ENCODE measurements around the gene ZSWIM3.

The ZSWIM3 gene

DNA sequence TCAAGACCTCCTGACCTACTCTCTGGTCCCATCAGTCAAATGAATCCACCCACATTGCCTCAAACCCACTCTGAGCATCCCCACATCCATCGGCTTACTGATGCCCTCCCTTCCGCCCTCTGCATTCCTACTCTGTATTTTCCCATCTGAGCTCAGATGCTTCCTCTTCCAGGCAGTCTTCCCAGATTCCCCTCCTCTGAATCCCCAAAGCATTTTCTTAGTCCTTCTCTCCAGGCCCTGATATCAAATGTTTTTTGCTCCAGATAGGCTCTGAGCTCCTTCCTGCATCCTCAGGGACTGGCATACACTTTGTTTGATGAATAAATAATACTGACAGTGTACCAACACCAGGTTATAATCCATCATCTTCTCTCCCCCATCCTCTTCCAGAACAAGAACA is 50.7 kb downstream of the ZSWIM3 start:
- Histone ChIP-seq H3K27ac (ENCODE audit: low read depth, low read length) (no peak overlapping the region), H3K36me3 (ENCODE audit: insufficient read depth, low read length) (peaks cover 11% of the 10 kb centered on the region), H3K4me3 (ENCODE audit: low read depth in 1 of 2, low read length in 2 of 2) (no peak overlapping the region), H3K4me1 (ENCODE audit: insufficient read depth, low read length) (peaks cover 11% of the 10 kb centered on the region), H3K27me3 (ENCODE audit: control insufficient read depth in 1 of 2, insufficient read depth in 2 of 2, low read length in 2 of 2) (no peaks in the 10 kb centered on the region), H3K9me3 (ENCODE audit: low read length) (no peaks in the 10 kb centered on the region), H3K9ac (ENCODE audit: low read length) (no peak overlapping the region)

DNA sequence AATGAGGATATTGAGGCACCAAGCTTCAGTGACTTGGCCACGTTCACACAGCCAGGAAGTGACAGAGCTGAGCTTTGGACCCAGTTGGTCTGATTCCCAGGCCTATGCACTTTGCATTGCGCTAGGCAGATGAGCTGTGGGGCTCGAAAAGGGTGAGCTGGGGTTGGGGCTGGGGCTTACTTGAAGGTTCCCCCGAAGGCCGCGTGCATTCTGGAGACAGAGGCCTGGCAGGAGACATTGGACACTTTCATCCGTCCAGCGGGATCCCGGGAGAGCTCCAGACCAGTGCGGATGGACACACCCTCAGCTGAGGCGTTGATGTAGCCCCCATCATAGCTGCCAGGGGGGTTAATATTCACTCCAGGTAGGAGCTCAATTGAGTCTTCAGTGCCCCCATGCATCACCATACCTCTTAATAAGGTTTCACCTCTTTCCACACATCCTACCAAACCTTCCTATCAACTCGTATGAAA is 52.0 kb downstream of the ZSWIM3 start:
- Histone ChIP-seq H3K36me3 (ENCODE audit: insufficient read depth, low read length) (peaks cover 8% of the 10 kb centered on the region), H3K4me3 (ENCODE audit: low read depth in 1 of 2, low read length in 2 of 2) (peak overlapping the region in 1 of 2 donors; percentile 14), H3K27ac (ENCODE audit: low read depth, low read length) (no peak overlapping the region), H3K9ac (ENCODE audit: low read length) (no peak overlapping the region), H3K4me1 (ENCODE audit: insufficient read depth, low read length) (peaks cover 11% of the 10 kb centered on the region), H3K27me3 (ENCODE audit: control insufficient read depth in 1 of 2, insufficient read depth in 2 of 2, low read length in 2 of 2) (no peaks in the 10 kb centered on the region), H3K9me3 (ENCODE audit: low read length) (no peaks in the 10 kb centered on the region)

DNA sequence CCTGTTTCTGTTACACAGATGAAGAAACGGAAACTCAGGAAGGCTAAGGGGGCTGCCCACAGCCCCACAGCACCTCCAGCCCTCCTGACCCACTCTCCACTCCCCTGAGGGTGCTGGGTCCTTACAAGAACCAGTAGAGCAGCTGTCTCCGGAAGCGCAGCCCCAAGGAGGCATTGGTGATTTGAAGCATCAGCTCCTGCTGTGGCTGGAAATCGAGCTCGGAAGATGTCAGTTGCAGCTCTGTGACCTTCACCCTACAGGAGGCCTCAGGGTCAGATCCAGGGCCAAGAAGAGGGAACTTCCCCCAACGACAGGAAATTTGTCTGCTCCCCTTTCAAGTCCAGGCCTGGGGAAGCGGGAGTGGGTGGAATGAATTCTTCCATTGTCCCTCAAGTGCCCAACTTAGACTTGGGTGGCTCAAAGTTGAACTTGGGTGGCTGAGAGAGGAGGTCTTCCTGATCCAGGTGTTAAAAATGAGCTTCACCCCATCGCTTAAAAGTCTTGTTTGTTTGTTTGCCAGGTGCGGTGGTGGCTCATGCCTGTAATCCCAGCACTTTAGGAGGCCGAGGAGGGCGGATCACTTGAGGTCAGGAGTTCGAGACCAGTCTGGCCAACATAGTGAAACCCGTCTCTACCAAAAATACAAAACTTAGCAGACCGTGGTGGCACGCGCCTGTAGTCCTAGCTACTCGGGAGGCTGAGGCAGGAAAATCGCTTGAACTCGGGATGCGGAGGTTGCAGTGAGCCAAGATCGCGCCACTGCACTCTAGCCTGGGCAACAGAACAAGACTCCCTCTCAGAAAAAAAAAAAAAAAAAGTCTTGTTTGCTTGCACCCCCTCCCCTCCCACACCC is 52.6 kb downstream of the ZSWIM3 start:
- Histone ChIP-seq H3K4me1 (ENCODE audit: insufficient read depth, low read length) (peaks cover 11% of the 10 kb centered on the region), H3K9ac (ENCODE audit: low read length) (no peak overlapping the region), H3K4me3 (ENCODE audit: low read depth in 1 of 2, low read length in 2 of 2) (peak overlapping the region in 1 of 2 donors; percentile 14), H3K27ac (ENCODE audit: low read depth, low read length) (no peak overlapping the region), H3K36me3 (ENCODE audit: insufficient read depth, low read length) (peaks cover 8% of the 10 kb centered on the region), H3K27me3 (ENCODE audit: control insufficient read depth in 1 of 2, insufficient read depth in 2 of 2, low read length in 2 of 2) (no peaks in the 10 kb centered on the region), H3K9me3 (ENCODE audit: low read length) (no peaks in the 10 kb centered on the region)

DNA sequence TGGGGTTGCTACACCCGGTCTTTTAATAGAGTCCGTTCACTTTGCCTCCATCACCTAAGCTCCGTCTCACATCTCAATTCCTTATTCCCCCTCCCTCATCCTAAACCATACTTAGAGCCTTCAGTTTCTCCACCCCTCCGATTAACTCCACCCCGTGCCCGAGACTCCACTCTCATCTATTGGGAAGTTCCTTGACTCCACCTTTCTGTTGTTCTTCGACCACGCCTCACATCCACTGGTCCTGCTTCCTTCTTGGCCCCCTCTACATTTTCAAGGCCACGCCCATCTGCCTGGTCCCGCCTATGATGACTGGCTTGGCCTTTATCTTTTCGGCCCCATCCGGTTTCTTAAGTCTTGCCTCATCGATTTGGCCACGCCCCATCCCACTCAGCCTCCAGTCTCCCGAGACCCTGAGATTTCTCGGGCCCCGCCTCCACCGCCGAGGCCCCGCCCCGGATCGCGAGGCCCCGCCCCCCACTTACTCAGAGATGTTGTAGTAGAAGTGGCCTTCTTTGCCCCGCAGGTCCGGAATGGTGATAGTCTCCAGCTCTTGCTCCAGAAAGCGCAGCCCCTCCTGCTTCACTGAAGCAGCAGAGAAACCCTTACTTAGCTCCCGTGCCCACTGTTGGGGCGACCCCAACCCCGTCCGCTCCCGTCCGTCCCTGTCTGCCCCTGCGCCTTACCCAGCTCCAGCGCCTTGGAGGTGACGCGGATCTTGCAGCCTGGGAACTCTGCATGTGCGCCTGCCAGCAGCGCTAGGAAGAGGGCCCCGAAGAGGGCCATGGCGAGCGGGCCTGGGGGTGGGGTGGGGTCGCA is 53.5 kb downstream of the ZSWIM3 start:
- no peaks in the 10 kb centered on the region for H3K27me3 ChIP-seq (ENCODE audit: control insufficient read depth in 1 of 2, insufficient read depth in 2 of 2, low read length in 2 of 2)
- peaks cover 3% of the 10 kb centered on the region for H3K36me3 ChIP-seq (ENCODE audit: insufficient read depth, low read length)
- H3K9ac ChIP-seq (ENCODE audit: low read length) = peak overlapping the region; percentile 46
- H3K27ac ChIP-seq (ENCODE audit: low read depth, low read length) = peak overlapping the region; percentile 91
- peaks cover 11% of the 10 kb centered on the region for H3K4me1 ChIP-seq (ENCODE audit: insufficient read depth, low read length)
- H3K9me3 ChIP-seq (ENCODE audit: low read length) = no peaks in the 10 kb centered on the region
- peak overlapping the region; percentile 52 to 84 for H3K4me3 ChIP-seq (ENCODE audit: low read depth in 1 of 2, low read length in 2 of 2)

DNA sequence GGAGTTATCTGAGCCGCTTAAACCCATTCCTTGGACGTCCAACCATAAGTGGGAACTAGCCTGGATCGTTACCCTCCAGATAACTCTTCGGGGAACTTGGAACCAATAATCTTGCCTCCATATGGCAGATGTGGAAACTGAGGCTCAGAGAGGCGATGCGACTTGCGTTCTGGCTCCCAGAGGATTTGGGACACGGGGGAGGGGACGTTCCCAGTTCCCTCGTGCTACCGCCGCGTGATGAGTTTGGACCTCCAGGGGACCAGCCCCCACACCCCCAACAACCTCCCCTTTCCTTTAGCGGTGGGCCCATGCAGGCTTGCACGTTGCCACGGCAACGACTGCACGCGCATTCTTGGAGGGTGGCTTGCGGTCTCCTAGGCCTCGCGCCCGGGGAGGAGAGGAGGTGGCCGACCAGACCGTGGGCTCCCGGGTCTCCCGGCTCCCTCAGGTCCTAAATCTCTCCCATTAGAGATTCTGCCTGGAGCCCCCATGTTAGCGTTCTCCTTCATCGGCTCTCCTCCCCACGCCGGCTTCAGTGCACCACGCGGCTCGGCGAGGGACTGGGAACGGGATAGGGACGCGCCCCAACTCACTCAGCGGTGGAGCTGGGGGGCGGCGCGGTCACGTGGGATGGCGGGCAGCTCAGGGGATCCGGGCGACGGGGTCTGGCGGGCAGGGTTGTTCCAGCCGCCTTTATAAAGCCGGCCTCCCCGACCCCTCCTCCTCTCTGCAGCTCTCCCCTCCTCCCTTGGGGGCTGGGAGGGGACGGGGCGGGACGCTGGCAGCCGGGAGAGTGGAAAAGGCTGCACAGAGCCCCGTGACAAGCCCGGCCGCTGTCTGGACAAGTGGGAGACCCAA is 54.3 kb downstream of the ZSWIM3 start, which contains the start of gene PLTP:
Gene PLTP (minus strand): TSS at position 670 of the 858 bp plus-strand sequence. CDS start 703 bp downstream, outside the sequence.
- Histone ChIP-seq H3K27ac (ENCODE audit: low read depth, low read length) (peak within 1 kb of the TSS; percentile 91), H3K9me3 (ENCODE audit: low read length) (no peaks in the 10 kb centered on the region)

DNA sequence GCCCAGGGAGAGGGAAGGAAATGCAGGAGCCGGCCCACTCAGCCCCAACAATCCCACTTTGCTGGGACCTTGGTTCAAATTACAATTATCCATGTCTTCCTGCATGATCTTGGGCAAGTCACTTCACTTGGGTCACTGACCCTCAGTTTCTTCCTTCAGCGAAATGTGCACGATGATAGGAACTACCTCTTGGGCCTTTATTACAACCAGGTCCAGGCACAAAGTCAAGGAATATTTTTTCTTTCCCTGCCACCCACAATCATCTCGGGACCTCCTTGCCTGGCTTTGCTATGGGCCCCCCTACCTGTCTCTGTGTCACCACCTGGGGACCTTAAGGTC is 54.9 kb downstream of the ZSWIM3 start:
- no peak overlapping the region for H3K27ac ChIP-seq (ENCODE audit: low read depth, low read length)

More for the DNA sequence above, 54.3 kb downstream of the ZSWIM3 start, which contains the start of gene PLTP:
- peak within 1 kb of the TSS; percentile 46 for H3K9ac ChIP-seq (ENCODE audit: low read length)
- H3K27me3 ChIP-seq (ENCODE audit: control insufficient read depth in 1 of 2, insufficient read depth in 2 of 2, low read length in 2 of 2) = no peaks in the 10 kb centered on the region
- no peaks in the 10 kb centered on the region for H3K36me3 ChIP-seq (ENCODE audit: insufficient read depth, low read length)
- H3K4me1 ChIP-seq (ENCODE audit: insufficient read depth, low read length) = peaks cover 11% of the 10 kb centered on the region
- H3K4me3 ChIP-seq (ENCODE audit: low read depth in 1 of 2, low read length in 2 of 2) = peak within 1 kb of the TSS; percentile 52 to 84

DNA sequence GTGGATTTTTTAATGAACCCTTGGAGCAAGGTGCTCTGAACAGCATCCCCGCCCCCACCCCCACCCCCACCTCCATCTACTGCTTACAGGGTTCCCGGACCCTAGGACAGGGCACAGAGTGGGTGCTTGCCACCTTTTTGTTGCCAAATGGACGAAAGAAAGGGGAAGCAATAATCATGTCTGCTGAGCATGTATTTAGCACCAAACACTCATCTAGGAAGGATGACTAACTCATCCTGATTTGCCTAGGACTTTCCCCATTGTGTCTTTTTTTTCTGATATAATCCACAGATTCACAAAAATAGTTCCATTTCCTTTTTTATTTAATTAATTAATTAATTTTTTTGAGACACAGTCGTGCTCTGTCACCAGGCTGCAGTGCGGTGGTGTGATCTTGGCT is 55.7 kb downstream of the ZSWIM3 start:
- H3K9me3 ChIP-seq (ENCODE audit: low read length) = no peaks in the 10 kb centered on the region
- H3K36me3 ChIP-seq (ENCODE audit: insufficient read depth, low read length) = no peaks in the 10 kb centered on the region
- H3K27ac ChIP-seq (ENCODE audit: low read depth, low read length) = no peak overlapping the region
- H3K9ac ChIP-seq (ENCODE audit: low read length) = no peak overlapping the region
- no peak overlapping the region for H3K4me3 ChIP-seq (ENCODE audit: low read depth in 1 of 2, low read length in 2 of 2)
- H3K27me3 ChIP-seq (ENCODE audit: control insufficient read depth in 1 of 2, insufficient read depth in 2 of 2, low read length in 2 of 2) = no peaks in the 10 kb centered on the region
- H3K4me1 ChIP-seq (ENCODE audit: insufficient read depth, low read length) = peaks cover 11% of the 10 kb centered on the region

More for the DNA sequence above, 54.9 kb downstream of the ZSWIM3 start:
- Histone ChIP-seq H3K4me3 (ENCODE audit: low read depth in 1 of 2, low read length in 2 of 2) (peak overlapping the region; percentile 52 to 84), H3K9ac (ENCODE audit: low read length) (peak overlapping the region; percentile 21), H3K9me3 (ENCODE audit: low read length) (no peaks in the 10 kb centered on the region), H3K4me1 (ENCODE audit: insufficient read depth, low read length) (peaks cover 11% of the 10 kb centered on the region), H3K36me3 (ENCODE audit: insufficient read depth, low read length) (no peaks in the 10 kb centered on the region), H3K27me3 (ENCODE audit: control insufficient read depth in 1 of 2, insufficient read depth in 2 of 2, low read length in 2 of 2) (no peaks in the 10 kb centered on the region)

DNA sequence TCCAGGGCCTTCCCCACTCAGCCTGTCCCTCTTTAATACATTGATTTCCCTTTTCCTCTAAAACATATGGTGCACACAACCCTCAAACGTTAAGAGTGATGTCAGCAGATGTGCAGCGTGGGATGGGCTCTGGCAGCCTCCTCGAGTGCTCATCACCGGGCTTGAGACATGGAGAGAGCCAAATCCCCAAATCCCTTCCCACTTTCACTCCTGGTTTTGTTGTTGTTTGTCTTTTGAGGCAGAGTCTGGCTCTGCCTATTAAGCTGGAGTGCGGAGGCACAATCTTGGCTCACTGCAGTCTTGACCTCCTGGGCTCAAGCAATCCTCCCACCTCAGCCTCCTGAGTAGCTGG is 60.4 kb downstream of the ZSWIM3 start:
- no peak overlapping the region for H3K4me3 ChIP-seq (ENCODE audit: low read depth in 1 of 2, low read length in 2 of 2)
- H3K9ac ChIP-seq (ENCODE audit: low read length) = no peak overlapping the region
- H3K27me3 ChIP-seq (ENCODE audit: control insufficient read depth in 1 of 2, insufficient read depth in 2 of 2, low read length in 2 of 2) = no peaks in the 10 kb centered on the region
- no peaks in the 10 kb centered on the region for H3K4me1 ChIP-seq (ENCODE audit: insufficient read depth, low read length)
- no peaks in the 10 kb centered on the region for H3K36me3 ChIP-seq (ENCODE audit: insufficient read depth, low read length)
- no peaks in the 10 kb centered on the region for H3K9me3 ChIP-seq (ENCODE audit: low read length)
- no peak overlapping the region for H3K27ac ChIP-seq (ENCODE audit: low read depth, low read length)

DNA sequence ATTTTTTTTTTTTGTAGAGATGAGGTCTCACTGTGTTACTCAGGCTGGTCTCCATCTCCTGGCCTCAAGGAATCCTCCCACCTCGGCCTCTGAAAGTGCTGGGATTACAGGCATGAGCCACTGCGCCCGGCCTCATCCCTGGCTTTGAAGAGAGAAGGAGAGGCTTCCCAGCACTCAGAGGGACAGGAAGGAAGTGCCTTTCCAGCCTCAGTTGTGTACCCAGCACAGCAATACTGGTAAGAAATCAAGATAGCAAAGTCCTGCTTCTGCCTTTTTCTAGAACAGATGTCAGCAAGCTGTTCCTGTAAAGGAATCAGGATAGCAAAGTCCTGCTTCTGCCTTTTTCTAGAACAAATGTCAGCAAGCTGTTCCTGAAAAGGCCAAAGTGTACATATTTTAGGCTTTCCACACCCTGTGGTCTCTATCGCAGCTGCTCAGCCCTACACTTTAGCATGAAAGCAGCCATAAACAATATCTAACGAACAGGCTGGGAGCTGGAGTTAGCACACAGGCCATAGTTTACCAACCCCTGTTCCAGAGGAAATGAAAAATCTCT is 60.8 kb downstream of the ZSWIM3 start:
- no peaks in the 10 kb centered on the region for H3K9me3 ChIP-seq (ENCODE audit: low read length)
- H3K4me1 ChIP-seq (ENCODE audit: insufficient read depth, low read length) = no peaks in the 10 kb centered on the region
- H3K27me3 ChIP-seq (ENCODE audit: control insufficient read depth in 1 of 2, insufficient read depth in 2 of 2, low read length in 2 of 2) = no peaks in the 10 kb centered on the region
- H3K36me3 ChIP-seq (ENCODE audit: insufficient read depth, low read length) = no peaks in the 10 kb centered on the region
- H3K27ac ChIP-seq (ENCODE audit: low read depth, low read length) = peak overlapping the region; percentile 21
- no peak overlapping the region for H3K4me3 ChIP-seq (ENCODE audit: low read depth in 1 of 2, low read length in 2 of 2)
- no peak overlapping the region for H3K9ac ChIP-seq (ENCODE audit: low read length)

DNA sequence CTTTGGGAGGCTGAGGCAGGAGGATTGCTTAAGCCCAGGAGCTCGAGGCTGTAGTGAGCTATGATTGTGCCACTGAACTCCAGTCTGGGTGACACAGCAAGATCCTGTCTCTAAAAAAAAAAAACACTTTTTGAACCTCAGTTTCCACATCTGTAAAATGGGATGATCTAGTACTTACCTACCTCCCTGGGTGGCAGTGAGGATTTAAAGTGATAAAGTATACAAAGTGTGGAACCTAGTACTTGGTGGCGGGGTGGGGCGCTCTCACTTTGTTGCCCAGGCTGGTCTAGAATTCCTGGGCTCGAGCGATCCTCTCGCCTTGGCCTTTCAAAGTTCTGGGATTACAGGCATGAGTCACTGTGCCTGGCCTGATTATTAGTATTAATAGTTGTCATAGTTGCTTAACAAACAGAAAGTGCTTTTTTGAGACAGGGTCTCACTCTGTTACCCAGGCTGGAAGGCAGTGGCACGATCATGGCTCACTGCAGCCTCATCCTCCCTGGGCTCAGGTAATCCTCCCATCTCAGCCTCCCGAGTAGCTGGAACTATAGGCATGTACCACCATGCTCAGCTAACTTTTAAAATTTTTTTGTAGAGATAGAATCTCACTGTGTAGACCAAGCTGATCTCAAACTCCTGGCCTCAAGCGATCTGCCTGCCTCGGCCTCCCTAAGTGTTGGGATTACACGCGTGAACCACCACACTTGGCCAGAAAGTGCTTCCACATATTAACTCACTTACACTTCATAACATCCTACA is 61.5 kb downstream of the ZSWIM3 start:
- Histone ChIP-seq H3K27ac (ENCODE audit: low read depth, low read length) (peak overlapping the region; percentile 21), H3K4me1 (ENCODE audit: insufficient read depth, low read length) (peaks cover 1% of the 10 kb centered on the region), H3K27me3 (ENCODE audit: control insufficient read depth in 1 of 2, insufficient read depth in 2 of 2, low read length in 2 of 2) (no peaks in the 10 kb centered on the region), H3K9me3 (ENCODE audit: low read length) (no peaks in the 10 kb centered on the region), H3K4me3 (ENCODE audit: low read depth in 1 of 2, low read length in 2 of 2) (no peak overlapping the region), H3K36me3 (ENCODE audit: insufficient read depth, low read length) (no peaks in the 10 kb centered on the region), H3K9ac (ENCODE audit: low read length) (no peak overlapping the region)
